Endodermal cell (in vitro differentiated cells): ENCODE results near the gene TM4SF4. TPM values are rescaled to one million over a fixed set of nuclear protein-coding genes. Genes with fewer than 3 reads are reported as not detected.

Source experiments
- DNase-seq: peaks from one replicate; pipeline ENCODE4 v3.0.0-alpha.2; 2017
- H3K27ac ChIP-seq: 2 replicates; pipeline ENCODE4 v1.5.1; 2013; ENCODE audit warnings: mild to moderate bottlenecking, low read depth, low read length, moderate library complexity
- H3K27me3 ChIP-seq: 2 replicates; pipeline ENCODE4 v1.6.1; 2013; ENCODE audit warnings: mild to moderate bottlenecking, low read length, moderate library complexity; ENCODE audit not compliant: insufficient read depth, control insufficient read depth, poor library complexity, severe bottlenecking
- H3K36me3 ChIP-seq: 2 replicates; pipeline ENCODE4 v1.7.0; 2013; ENCODE audit warnings: mild to moderate bottlenecking, low read length, moderate library complexity; ENCODE audit not compliant: control insufficient read depth, insufficient read depth
- H3K4me1 ChIP-seq: one replicate; pipeline ENCODE4 v1.7.0; 2013; ENCODE audit warnings: low read length; ENCODE audit not compliant: control insufficient read depth, insufficient read depth
- H3K4me3 ChIP-seq: 2 replicates; pipeline ENCODE4 v1.5.1; 2013; ENCODE audit warnings: mild to moderate bottlenecking, low read length, moderate library complexity
- H3K9ac ChIP-seq: 2 replicates; pipeline ENCODE4 v1.6.1; 2013; ENCODE audit warnings: mild to moderate bottlenecking, low read length, moderate library complexity; ENCODE audit not compliant: poor library complexity, severe bottlenecking; ENCODE audit errors: extremely low read depth
- H3K9me3 ChIP-seq: 2 replicates; pipeline ENCODE4 v1.6.1; 2013; ENCODE audit warnings: mild to moderate bottlenecking, low read length, moderate library complexity; ENCODE audit not compliant: control insufficient read depth
- H3K27ac Mint-ChIP-seq: 2 replicates; pipeline ENCODE4 v1.8.0; 2020; ENCODE audit warnings: mixed read lengths
- H3K27me3 Mint-ChIP-seq: 2 replicates; pipeline ENCODE4 v1.8.0; 2021; ENCODE audit warnings: mild to moderate bottlenecking, mixed read lengths; ENCODE audit not compliant: insufficient read depth
- H3K36me3 Mint-ChIP-seq: 2 replicates; pipeline ENCODE4 v1.8.0; 2020; ENCODE audit warnings: low read depth, mixed read lengths
- H3K4me1 Mint-ChIP-seq: 2 replicates; pipeline ENCODE4 v1.8.0; 2020; ENCODE audit warnings: mixed read lengths
- H3K4me3 Mint-ChIP-seq: 2 replicates; pipeline ENCODE4 v1.8.0; 2020; ENCODE audit warnings: mild to moderate bottlenecking, moderate library complexity, mixed read lengths
- H3K9me3 Mint-ChIP-seq: 2 replicates; pipeline ENCODE4 v1.8.0; 2020; ENCODE audit warnings: mild to moderate bottlenecking, mixed read lengths
- WGBS, 2 experiments: methylation state at CpG; one replicate each; pipeline versions ENCODE4 v1.1.5 to v1.1.7; 2013; ENCODE audit warnings: missing lambda C conversion rate in 2 of 2, mixed read lengths in 1 of 2; ENCODE audit not compliant: insufficient coverage in 1 of 2, insufficient read length in 1 of 2; 5-methylcytosine and 5-hydroxymethylcytosine counted together
- total RNA-seq, 2 donors: library from RNA; stranded (reverse); fragmentation: NEBNext Ultra II Directional in 1 of 2; extraction: Animal tissue kit (Norgen Biotek cat#: 25700) in 1 of 2; gene quantifications; 2 replicates in 1 of 2; 3 replicates in 1 of 2; pipeline ENCODE4 v1.2.1, GENCODE V29; 2021
- TF ChIP-seq, protein P1 (sequence below): fragments of 200-600 bp; sonication (generic); conservative IDR thresholded peaks from 2 replicates; pipeline ENCODE4 v1.5.0; 2021; ENCODE audit warnings: antibody characterized with exemption, mild to moderate bottlenecking

Gene TM4SF4
- total RNA-seq, 2 donors from 2014 or later: not detected

DNA sequence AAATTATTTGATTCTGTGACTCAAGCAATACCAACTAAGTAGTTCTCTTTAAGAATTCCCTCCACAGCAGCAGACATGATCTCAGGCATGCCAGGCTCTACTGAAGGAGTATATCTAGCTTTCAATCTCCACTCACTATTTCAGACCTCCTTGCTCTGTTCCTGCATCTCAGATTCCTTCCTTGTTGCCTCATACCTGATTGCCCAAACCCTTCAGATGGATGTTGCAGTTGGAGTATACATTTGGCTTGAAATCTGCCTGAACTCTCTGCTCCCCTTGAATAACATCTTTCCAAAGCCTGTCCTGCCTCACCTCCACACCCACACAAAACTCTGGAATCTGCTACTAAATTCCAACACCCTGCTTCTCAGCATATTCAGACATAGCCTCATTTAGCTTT is 19.8 kb upstream of the TM4SF4 start:
- Mint-ChIP-seq H3K4me3 (no peak overlapping the region), H3K9me3 (peaks cover 29% of the 10 kb centered on the region), H3K4me1 (peaks cover 7% of the 10 kb centered on the region), H3K27ac (no peak overlapping the region), H3K36me3 (no peaks in the 10 kb centered on the region), H3K27me3 (no peaks in the 10 kb centered on the region)
- no peaks in the 10 kb centered on the region for H3K27me3 ChIP-seq
- peaks cover 4% of the 10 kb centered on the region for H3K4me1 ChIP-seq
- H3K27ac ChIP-seq: no peak overlapping the region
- no peaks in the 10 kb centered on the region for H3K36me3 ChIP-seq
- H3K4me3 ChIP-seq: no peak overlapping the region
- no peak for DNase-seq
- no peak overlapping the region for H3K9ac ChIP-seq
- H3K9me3 ChIP-seq: peaks cover 23% of the 10 kb centered on the region
- TF ChIP-seq, protein P1, sequence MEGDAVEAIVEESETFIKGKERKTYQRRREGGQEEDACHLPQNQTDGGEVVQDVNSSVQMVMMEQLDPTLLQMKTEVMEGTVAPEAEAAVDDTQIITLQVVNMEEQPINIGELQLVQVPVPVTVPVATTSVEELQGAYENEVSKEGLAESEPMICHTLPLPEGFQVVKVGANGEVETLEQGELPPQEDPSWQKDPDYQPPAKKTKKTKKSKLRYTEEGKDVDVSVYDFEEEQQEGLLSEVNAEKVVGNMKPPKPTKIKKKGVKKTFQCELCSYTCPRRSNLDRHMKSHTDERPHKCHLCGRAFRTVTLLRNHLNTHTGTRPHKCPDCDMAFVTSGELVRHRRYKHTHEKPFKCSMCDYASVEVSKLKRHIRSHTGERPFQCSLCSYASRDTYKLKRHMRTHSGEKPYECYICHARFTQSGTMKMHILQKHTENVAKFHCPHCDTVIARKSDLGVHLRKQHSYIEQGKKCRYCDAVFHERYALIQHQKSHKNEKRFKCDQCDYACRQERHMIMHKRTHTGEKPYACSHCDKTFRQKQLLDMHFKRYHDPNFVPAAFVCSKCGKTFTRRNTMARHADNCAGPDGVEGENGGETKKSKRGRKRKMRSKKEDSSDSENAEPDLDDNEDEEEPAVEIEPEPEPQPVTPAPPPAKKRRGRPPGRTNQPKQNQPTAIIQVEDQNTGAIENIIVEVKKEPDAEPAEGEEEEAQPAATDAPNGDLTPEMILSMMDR: no peak

DNA sequence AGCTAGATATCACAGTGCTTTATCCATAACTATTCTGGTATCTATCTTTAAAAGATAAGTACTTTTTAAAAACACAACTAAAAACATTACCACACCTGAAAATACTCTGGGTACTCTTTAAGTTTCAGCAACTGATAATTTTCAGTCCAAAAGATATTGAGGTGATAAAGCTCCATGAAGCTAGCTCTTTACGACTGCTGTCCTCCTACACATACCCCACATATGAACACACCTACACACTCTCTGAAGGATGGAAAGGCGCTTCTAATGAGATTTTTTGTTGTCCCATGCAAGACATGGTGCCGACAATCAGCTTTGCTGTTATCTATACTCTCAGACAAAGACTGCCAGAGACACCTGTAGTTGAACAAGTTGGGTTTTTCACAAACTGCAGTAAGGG is 19.1 kb upstream of the TM4SF4 start:
- Histone ChIP-seq H3K9ac (no peak overlapping the region), H3K27ac (no peak overlapping the region), H3K4me3 (no peak overlapping the region), H3K36me3 (no peaks in the 10 kb centered on the region), H3K27me3 (no peaks in the 10 kb centered on the region), H3K9me3 (peaks cover 23% of the 10 kb centered on the region), H3K4me1 (peaks cover 7% of the 10 kb centered on the region)
- no peak for DNase-seq
- Mint-ChIP-seq H3K36me3 (no peaks in the 10 kb centered on the region), H3K4me3 (no peak overlapping the region), H3K27ac (no peak overlapping the region), H3K9me3 (peaks cover 28% of the 10 kb centered on the region), H3K4me1 (peaks cover 6% of the 10 kb centered on the region), H3K27me3 (no peaks in the 10 kb centered on the region)
- WGBS, 2 experiments: 86% methylated on average over 2 to 3 of the region's 3 CpGs
- TF ChIP-seq, protein P1: no peak

DNA sequence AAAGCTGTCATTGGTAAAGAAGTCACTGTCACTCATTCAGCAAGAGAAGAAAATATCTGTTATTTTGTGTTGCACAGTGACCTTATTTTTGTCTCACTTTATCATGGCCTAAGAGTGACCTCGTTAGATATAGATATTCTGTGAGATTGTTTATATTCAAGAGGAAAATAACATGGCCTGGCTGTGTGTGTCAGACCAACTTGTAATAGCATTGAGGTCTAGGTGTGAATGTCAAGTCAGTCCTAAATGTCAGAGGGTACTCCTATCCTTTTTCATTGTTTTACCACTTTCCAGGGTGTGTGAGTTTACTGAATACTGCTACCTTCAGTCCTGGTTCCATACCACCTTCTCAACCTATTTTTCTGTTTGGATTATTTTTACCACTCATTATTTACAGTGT is 18.5 kb upstream of the TM4SF4 start:
- Mint-ChIP-seq H3K36me3 (no peaks in the 10 kb centered on the region), H3K27me3 (no peaks in the 10 kb centered on the region), H3K9me3 (peaks cover 22% of the 10 kb centered on the region), H3K4me1 (peaks cover 6% of the 10 kb centered on the region), H3K27ac (no peak overlapping the region), H3K4me3 (no peak overlapping the region)
- no peak overlapping the region for H3K4me3 ChIP-seq
- no peak overlapping the region for H3K27ac ChIP-seq
- H3K4me1 ChIP-seq: peaks cover 7% of the 10 kb centered on the region
- H3K9ac ChIP-seq: no peak overlapping the region
- TF ChIP-seq, protein P1: no peak
- 83 to 86% methylated on average over 1 of the region's 1 CpG for WGBS, 2 experiments
- peaks cover 17% of the 10 kb centered on the region for H3K9me3 ChIP-seq
- no peak for DNase-seq
- no peaks in the 10 kb centered on the region for H3K27me3 ChIP-seq
- no peaks in the 10 kb centered on the region for H3K36me3 ChIP-seq
